Measurements from ENCODE around the gene DNAH3.
A peak's percentile ranks its signal among the peaks of the same experiment; 100 is the strongest.
"Not testable (repeated sequence)": the region's sequence is repeated elsewhere in the genome, so short reads cannot be mapped to it uniquely, and the experiment has no call there.

DNAH3 gene

GRCh38 chr16:21120976-21121520, 29.6 kb downstream of the DNAH3 start:
- no peak for DNase-seq

- DNase-seq = no peak
These were observed 33.1 kb downstream of the DNAH3 start for GRCh38 chr16:21117567-21117966.

GRCh38 chr16:21116148-21116693, 34.4 kb downstream of the DNAH3 start:
- DNase-seq = no peak

- not testable (repeated sequence) for DNase-seq
These were observed 35.1 kb downstream of the DNAH3 start for GRCh38 chr16:21115551-21115950.

GRCh38 chr16:21103941-21104860, 46.4 kb downstream of the DNAH3 start:
- DNase-seq = peak; percentile 75

GRCh38 chr16:21101631-21102420, 48.8 kb downstream of the DNAH3 start:
- peak; percentile 14 for DNase-seq

- DNase-seq = peak; percentile 88
These were observed 50.2 kb downstream of the DNAH3 start for GRCh38 chr16:21100447-21100846.

GRCh38 chr16:21097151-21097550, 53.5 kb downstream of the DNAH3 start:
- peak; percentile 66 for DNase-seq

- not testable (repeated sequence) for DNase-seq
These were observed 55.9 kb downstream of the DNAH3 start for GRCh38 chr16:21094719-21095118.

- no peak for DNase-seq
These were observed 57.7 kb downstream of the DNAH3 start for GRCh38 chr16:21092951-21093350.

- peak; percentile 21 for DNase-seq
These were observed 61.8 kb downstream of the DNAH3 start for GRCh38 chr16:21088646-21089538.

- no peak for DNase-seq
These were observed 62.5 kb downstream of the DNAH3 start for GRCh38 chr16:21088143-21088542.

GRCh38 chr16:21084631-21085225, 65.9 kb downstream of the DNAH3 start:
- no peak for DNase-seq

- DNase-seq = peak; percentile 52
These were observed 66.8 kb downstream of the DNAH3 start for GRCh38 chr16:21083729-21084268.

GRCh38 chr16:21081329-21081728, 69.3 kb downstream of the DNAH3 start:
- DNase-seq = no peak

- DNase-seq = no peak
These were observed 72.1 kb downstream of the DNAH3 start for GRCh38 chr16:21078563-21078962.

- no peak for DNase-seq
These were observed 74.3 kb downstream of the DNAH3 start for GRCh38 chr16:21076186-21076883.

GRCh38 chr16:21075252-21075651, 75.4 kb downstream of the DNAH3 start:
- DNase-seq = no peak

- DNase-seq = no peak
These were observed 77.7 kb downstream of the DNAH3 start for GRCh38 chr16:21072976-21073375.

GRCh38 chr16:21071741-21072140, 78.9 kb downstream of the DNAH3 start:
- no peak for DNase-seq

- no peak for DNase-seq
These were observed 80.1 kb downstream of the DNAH3 start for GRCh38 chr16:21070564-21070963.

Measured in fibroblast of skin of right quadriceps (primary cell).